ENCODE measurements around the gene GAD1.

The GAD1 gene

GRCh38 chr2:170815746-170816503, 762 bp upstream of the GAD1 start:
- TF ChIP-seq CTCF (IDR thresholded peaks at IDR 0.05; ENCODE audit: low read depth, low read length, missing control alignments) = peak; percentile 82
- DNase-seq = peak; percentile 33
- in situ Hi-C loops (cut with HindIII; ENCODE audit: low pct_ligation_motif_present, low sequenced_read_pairs) = loop anchor here (25.0 kb wide), 1 partner anchor 404 kb away; no protein-coding TSS in a partner anchor
- no peaks in the 10 kb centered on the region for H3K36me3 ChIP-seq (replicated peaks)
- no peak overlapping the region for H3K27ac ChIP-seq
- H3K27me3 ChIP-seq (replicated peaks) = peaks cover 71% of the 10 kb centered on the region
- no peak overlapping the region for H3K4me3 ChIP-seq (ENCODE audit: low read depth, low read length)

GRCh38 chr2:170817093-170818035, 677 bp downstream of the GAD1 start:
- no peak overlapping the region for H3K27ac ChIP-seq
- in situ Hi-C loops (cut with HindIII; ENCODE audit: low pct_ligation_motif_present, low sequenced_read_pairs) = loop anchor here (25.0 kb wide), 1 partner anchor 405 kb away; no protein-coding TSS in a partner anchor
- H3K36me3 ChIP-seq (replicated peaks) = no peaks in the 10 kb centered on the region
- peaks cover 85% of the 10 kb centered on the region for H3K27me3 ChIP-seq (replicated peaks)
- TF ChIP-seq CTCF (IDR thresholded peaks at IDR 0.05; ENCODE audit: low read depth, low read length, missing control alignments) = no peak
- peak overlapping the region; percentile 41 for H3K4me3 ChIP-seq (ENCODE audit: low read depth, low read length)
- no peak for DNase-seq

- Histone ChIP-seq H3K27ac (no peak overlapping the region), H3K36me3 (replicated peaks) (no peaks in the 10 kb centered on the region), H3K27me3 (replicated peaks) (peaks cover 89% of the 10 kb centered on the region), H3K4me3 (ENCODE audit: low read depth, low read length) (no peak overlapping the region)
- no peak for TF ChIP-seq CTCF (IDR thresholded peaks at IDR 0.05; ENCODE audit: low read depth, low read length, missing control alignments)
- in situ Hi-C loops (cut with HindIII; ENCODE audit: low pct_ligation_motif_present, low sequenced_read_pairs) = loop anchor here (25.0 kb wide), 1 partner anchor 406 kb away; no protein-coding TSS in a partner anchor
- DNase-seq = no peak
These were observed 1.5 kb downstream of the GAD1 start for GRCh38 chr2:170818036-170818751.

GRCh38 chr2:170818752-170819470, 2.2 kb downstream of the GAD1 start:
- H3K27me3 ChIP-seq (replicated peaks) = peaks cover 88% of the 10 kb centered on the region
- no peak for TF ChIP-seq CTCF (IDR thresholded peaks at IDR 0.05; ENCODE audit: low read depth, low read length, missing control alignments)
- no peaks in the 10 kb centered on the region for H3K36me3 ChIP-seq (replicated peaks)
- H3K4me3 ChIP-seq (ENCODE audit: low read depth, low read length) = no peak overlapping the region
- no peak for DNase-seq
- H3K27ac ChIP-seq = no peak overlapping the region
- in situ Hi-C loops (cut with HindIII; ENCODE audit: low pct_ligation_motif_present, low sequenced_read_pairs) = loop anchor here (25.0 kb wide), 1 partner anchor 407 kb away; no protein-coding TSS in a partner anchor

Data from brain microvascular endothelial cell (primary cell).